Measurements from ENCODE around the gene GCN1. TPM values are rescaled to one million over a fixed set of nuclear protein-coding genes. Genes with fewer than 3 reads are reported as not detected.

The GCN1 gene
- total RNA-seq, 1 experiment from 2014 or later = 181 TPM

GRCh38 chr12:120077260-120077659, 117.3 kb downstream of the GCN1 start (continued):
- no peak for TF ChIP-seq NR3C1 (CRISPR knock-in tag; conservative IDR thresholded peaks at IDR 0.05; ENCODE audit: low read depth)
- TF ChIP-seq NR2C2 (CRISPR knock-in tag; IDR thresholded peaks at IDR 0.05) = no peak
- no peak for TF ChIP-seq GRHL2 (CRISPR knock-in tag; IDR thresholded peaks at IDR 0.05; ENCODE audit: insufficient replicate concordance, severe bottlenecking)

Small RNA genes lying within 50 kb of the gene (microRNA-seq; reads per million reads assigned to microRNA genes)
- gene MIR4498 (ENCODE audit: borderline number of aligned reads) = 1.7 reads per million

Other genes starting within 250 kb of the GCN1 start
- gene BICDL1, start 205.5 kb downstream of the GCN1 start, total RNA-seq (2021) = 17.9 to 23.1 TPM (median 20.2 TPM) in 3 replicates
- 44.2 to 47.6 TPM (median 44.5 TPM) in 3 replicates for gene RAB35, start 78.0 kb downstream of the GCN1 start, total RNA-seq (2021)
- 3,149 to 3,505 TPM (median 3,452 TPM) in 3 replicates for gene RPLP0, start 6.4 kb upstream of the GCN1 start, total RNA-seq (2021)
- 96.6 to 132 TPM (median 99.2 TPM) in 3 replicates for gene PXN, start 71.0 kb upstream of the GCN1 start, total RNA-seq (2021)
- gene RNU4-2, start 97.2 kb upstream of the GCN1 start, total RNA-seq (2021) = 2,632 to 2,764 TPM (median 2,673 TPM) in 3 replicates
- 2,196 to 2,477 TPM (median 2,436 TPM) in 3 replicates for gene RNU4-1, start 98.5 kb upstream of the GCN1 start, total RNA-seq (2021)
- 2.1 to 4.3 TPM (median 2.8 TPM) in 3 replicates for gene SIRT4, start 107.6 kb upstream of the GCN1 start, total RNA-seq (2021)
- gene PLA2G1B, start 133.1 kb upstream of the GCN1 start, total RNA-seq (2021) = 0.92 to 1.8 TPM (median 1.4 TPM) in 3 replicates
- gene MSI1, start 174.4 kb upstream of the GCN1 start, total RNA-seq (2021) = 64.5 to 71.9 TPM (median 71.5 TPM) in 3 replicates
- gene COX6A1, start 243.4 kb upstream of the GCN1 start, total RNA-seq (2021) = 511 to 573 TPM (median 515 TPM) in 3 replicates